ENCODE data around the gene TRIM28.

Gene TRIM28

DNA sequence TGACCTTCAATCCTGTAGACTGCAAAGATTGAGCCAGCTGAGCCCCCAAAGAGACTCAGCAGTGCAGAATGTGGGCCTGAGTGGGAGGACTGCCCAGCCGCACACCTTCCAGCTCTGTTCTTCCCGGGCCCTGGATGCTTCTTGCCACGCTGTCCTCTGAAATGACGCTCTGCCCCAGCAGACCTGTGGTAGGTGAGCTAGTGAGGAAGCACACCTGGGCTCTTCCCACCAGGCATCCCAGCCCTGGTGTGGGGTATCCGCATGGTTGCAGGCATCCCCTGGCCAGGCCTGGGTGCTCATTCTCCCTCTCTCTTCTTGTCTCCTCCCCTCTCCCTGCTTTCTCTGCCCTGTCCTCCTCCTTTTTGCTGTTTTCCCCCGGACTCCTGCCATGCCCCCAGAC is 39.1 kb downstream of the TRIM28 start:
- Histone ChIP-seq H3K36me3 (peaks cover 16% of the 10 kb centered on the region), H3K27me3 (ENCODE audit: insufficient read depth, low read depth, severe bottlenecking) (no peaks in the 10 kb centered on the region), H3K27ac (no peak overlapping the region), H3K9me3 (ENCODE audit: severe bottlenecking) (no peaks in the 10 kb centered on the region), H3K4me3 (ENCODE audit: low read depth, low read length) (no peak overlapping the region)
- TF ChIP-seq, protein P1, sequence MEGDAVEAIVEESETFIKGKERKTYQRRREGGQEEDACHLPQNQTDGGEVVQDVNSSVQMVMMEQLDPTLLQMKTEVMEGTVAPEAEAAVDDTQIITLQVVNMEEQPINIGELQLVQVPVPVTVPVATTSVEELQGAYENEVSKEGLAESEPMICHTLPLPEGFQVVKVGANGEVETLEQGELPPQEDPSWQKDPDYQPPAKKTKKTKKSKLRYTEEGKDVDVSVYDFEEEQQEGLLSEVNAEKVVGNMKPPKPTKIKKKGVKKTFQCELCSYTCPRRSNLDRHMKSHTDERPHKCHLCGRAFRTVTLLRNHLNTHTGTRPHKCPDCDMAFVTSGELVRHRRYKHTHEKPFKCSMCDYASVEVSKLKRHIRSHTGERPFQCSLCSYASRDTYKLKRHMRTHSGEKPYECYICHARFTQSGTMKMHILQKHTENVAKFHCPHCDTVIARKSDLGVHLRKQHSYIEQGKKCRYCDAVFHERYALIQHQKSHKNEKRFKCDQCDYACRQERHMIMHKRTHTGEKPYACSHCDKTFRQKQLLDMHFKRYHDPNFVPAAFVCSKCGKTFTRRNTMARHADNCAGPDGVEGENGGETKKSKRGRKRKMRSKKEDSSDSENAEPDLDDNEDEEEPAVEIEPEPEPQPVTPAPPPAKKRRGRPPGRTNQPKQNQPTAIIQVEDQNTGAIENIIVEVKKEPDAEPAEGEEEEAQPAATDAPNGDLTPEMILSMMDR (IDR thresholded peaks at IDR 0.05; ENCODE audit: low read depth, low read length): no peak
- DNase-seq: no peak

DNA sequence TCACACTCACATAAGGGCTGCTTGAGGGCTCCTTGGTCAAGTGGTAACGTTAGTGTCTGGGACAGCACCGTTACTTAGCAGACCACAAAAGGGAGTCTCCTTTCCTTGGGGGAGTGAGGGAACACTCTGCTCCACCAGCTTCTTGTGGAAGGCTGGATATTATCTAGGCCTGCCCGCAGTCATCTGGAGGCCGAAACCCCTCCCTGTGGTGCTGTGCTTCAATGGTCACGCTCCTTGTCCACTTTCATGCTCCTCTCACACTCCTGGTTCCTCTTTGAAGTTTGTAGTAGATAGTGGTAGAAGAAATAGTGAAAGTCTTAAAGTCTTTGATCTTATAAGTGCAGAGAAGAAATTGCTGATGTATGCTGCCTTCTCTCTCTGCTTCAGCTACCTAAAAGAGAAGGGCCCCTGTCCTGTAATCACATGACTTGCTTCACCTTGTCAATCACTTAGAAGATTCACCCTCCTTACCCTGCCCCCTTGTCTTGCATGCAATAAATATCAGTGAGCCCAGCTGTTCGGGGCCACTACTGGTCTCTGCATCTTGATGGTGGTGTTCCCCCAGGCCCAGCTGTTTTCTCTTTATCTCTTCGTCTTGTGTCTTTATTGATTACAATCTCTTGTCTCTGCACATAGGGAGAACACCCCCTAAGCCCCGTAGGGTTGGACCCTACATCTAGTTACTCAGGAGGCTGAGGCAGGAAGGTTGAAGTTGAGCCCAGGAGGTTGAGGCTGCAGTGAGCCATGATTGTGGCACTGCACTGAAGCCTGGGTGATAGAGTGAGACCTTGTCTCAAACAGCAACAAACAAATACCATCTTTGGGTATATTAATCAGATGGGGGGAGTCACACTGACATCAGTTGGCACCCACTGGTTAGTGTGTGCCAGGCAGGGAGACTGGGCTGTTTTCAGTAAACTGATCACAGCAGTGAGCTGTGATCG is 40.9 kb downstream of the TRIM28 start:
- H3K36me3 ChIP-seq: peaks cover 16% of the 10 kb centered on the region
- no peak for DNase-seq
- TF ChIP-seq, protein P1 (IDR thresholded peaks at IDR 0.05; ENCODE audit: low read depth, low read length): no peak
- H3K4me3 ChIP-seq (ENCODE audit: low read depth, low read length): no peak overlapping the region
- no peak overlapping the region for H3K27ac ChIP-seq
- H3K27me3 ChIP-seq (ENCODE audit: insufficient read depth, low read depth, severe bottlenecking): no peaks in the 10 kb centered on the region
- no peaks in the 10 kb centered on the region for H3K9me3 ChIP-seq (ENCODE audit: severe bottlenecking)

DNA sequence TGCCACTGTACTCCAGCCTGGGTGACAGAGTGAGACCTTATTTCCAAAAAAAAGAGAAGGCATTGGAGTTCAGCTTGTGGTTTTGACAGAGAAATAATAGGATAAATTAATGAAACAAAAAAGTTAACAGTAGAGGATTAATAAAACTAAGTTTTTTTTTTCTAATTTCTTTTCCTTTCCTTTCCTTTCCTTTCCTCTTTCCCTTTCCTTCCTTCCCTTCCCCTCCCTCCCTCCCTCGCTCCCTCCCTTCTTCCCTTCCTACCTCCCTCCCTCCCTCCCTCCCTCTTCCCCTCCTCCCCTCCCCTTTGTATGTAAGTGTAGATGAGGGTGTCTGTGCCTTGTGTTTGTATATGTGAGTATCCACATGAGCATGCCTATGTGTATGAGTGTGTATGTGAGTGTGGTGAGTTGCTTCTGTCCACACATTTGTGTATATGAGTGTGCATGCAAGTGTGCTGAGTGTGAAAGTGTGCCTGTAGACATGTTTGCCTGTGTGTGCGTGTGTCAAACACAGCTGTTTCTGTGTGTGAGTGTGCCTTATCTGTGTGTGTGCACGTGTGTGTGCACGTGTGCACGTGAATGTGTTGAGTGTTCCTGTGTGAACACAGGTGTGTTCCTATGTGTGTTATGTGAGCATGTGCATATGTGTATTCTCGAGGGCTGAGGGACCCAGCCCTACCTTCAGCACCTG is 41.7 kb downstream of the TRIM28 start:
- no peaks in the 10 kb centered on the region for H3K27me3 ChIP-seq (ENCODE audit: insufficient read depth, low read depth, severe bottlenecking)
- H3K4me3 ChIP-seq (ENCODE audit: low read depth, low read length): no peak overlapping the region
- H3K27ac ChIP-seq: no peak overlapping the region
- peaks cover 16% of the 10 kb centered on the region for H3K36me3 ChIP-seq
- TF ChIP-seq, protein P1 (IDR thresholded peaks at IDR 0.05; ENCODE audit: low read depth, low read length): no peak
- H3K9me3 ChIP-seq (ENCODE audit: severe bottlenecking): no peaks in the 10 kb centered on the region
- no peak for DNase-seq

DNA sequence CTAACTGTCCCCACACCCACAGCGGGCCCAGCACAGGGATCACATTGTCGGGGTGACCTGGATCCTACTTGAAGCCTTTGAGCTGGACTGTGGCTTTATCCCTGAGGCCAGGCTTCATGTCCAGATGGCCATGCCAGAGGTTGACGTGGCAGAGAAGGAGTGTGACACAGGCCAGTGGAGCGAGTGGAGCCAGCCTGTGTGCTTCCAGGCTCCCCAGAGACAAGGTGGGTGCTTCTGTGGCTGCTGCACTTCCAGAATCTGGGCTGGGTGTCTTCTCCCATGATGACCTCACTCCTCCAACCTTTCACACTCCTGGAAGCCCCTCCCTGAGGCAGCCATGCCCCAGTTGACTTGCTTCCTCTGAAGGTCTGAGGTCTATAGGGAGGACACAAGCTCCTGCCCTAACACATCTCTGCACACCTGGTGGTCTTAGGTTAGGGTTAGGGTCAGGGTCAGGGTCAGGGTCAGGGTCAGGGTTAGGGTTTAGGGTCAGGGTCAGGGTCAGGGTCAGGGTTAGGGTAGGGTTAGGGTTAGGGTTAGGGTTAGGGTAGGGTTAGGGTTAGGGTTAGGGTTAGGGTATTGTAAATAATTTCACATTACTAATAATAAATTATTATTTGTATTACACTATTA is 42.4 kb downstream of the TRIM28 start:
- TF ChIP-seq, protein P1 (IDR thresholded peaks at IDR 0.05; ENCODE audit: low read depth, low read length): no peak
- no peak for DNase-seq
- H3K36me3 ChIP-seq: peaks cover 16% of the 10 kb centered on the region
- no peak overlapping the region for H3K4me3 ChIP-seq (ENCODE audit: low read depth, low read length)
- no peaks in the 10 kb centered on the region for H3K27me3 ChIP-seq (ENCODE audit: insufficient read depth, low read depth, severe bottlenecking)
- H3K9me3 ChIP-seq (ENCODE audit: severe bottlenecking): no peaks in the 10 kb centered on the region
- no peak overlapping the region for H3K27ac ChIP-seq
